Measurements from ENCODE around the gene MYL5.
"Not testable (repeated sequence)": the region's sequence is repeated elsewhere in the genome, so short reads cannot be mapped to it uniquely, and the experiment has no call there.

The MYL5 gene

DNA sequence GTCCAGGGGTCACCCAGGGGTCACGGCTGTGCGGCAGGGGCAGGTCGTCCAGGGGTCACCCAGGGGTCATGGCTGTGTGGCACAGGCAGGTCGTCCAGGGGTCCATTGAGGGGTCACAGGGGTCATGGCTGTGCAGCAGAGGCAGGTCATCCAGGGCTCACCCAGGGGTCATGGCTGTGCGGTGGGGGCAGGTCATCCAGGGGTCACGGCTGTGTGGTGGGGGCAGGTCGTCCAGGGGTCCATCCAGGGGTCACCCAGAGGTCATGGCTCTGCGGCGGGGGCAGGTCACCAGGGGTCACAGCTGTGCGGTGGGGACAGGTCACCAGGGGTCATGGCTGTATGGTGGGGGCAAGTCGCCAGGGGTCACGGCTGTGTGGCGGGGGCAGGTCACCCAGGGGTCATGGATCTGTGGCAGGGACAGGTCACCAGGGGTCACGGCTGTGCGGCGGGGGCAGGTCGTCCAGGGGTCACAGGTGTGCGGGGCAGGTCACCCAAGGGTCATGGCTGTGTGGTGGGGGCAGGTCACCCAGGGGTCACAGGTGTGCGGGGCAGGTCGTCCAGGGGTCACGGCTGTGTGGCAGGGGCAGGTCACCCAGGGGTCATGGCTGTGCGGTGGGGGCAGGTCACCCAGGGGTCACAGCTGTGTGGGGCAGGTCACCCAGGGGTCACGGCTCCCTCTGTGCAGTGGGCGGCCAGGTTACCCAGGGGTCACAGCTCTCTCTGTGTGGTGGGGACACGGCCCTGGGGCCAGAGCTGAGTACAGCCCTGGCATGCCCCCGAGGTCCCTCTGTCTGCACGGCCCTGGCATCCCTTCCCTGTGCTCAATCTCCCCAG, 16.3 kb upstream of the MYL5 start:
- DNase-seq, result no peak

- DNase-seq, result no peak
These were observed 15.4 kb upstream of the MYL5 start for GRCh38 chr4:658681-659667.

- DNase-seq, result no peak
These were observed 14.5 kb upstream of the MYL5 start for GRCh38 chr4:659851-660250.

DNA sequence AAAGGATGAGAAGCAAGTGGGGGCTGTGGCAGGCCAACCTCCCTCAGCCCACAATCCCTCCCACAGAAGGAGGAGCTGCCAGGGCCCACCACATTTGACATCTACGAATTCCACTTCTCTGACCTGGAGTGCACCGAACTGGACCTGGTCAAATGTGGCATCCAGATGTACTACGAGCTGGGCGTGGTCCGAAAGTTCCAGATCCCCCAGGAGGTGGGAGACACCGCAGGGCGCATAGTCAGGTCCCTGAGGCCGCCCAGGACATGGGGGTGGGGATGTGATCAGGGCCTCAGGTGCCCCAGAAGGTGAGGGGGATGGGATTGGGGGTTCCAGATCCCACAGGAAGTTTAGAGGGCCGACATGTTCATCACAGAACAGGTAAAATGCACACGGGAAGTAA, 13.9 kb upstream of the MYL5 start:
- no peak for DNase-seq

- no peak for DNase-seq
These were observed 13.1 kb upstream of the MYL5 start for GRCh38 chr4:661231-661630.

DNA sequence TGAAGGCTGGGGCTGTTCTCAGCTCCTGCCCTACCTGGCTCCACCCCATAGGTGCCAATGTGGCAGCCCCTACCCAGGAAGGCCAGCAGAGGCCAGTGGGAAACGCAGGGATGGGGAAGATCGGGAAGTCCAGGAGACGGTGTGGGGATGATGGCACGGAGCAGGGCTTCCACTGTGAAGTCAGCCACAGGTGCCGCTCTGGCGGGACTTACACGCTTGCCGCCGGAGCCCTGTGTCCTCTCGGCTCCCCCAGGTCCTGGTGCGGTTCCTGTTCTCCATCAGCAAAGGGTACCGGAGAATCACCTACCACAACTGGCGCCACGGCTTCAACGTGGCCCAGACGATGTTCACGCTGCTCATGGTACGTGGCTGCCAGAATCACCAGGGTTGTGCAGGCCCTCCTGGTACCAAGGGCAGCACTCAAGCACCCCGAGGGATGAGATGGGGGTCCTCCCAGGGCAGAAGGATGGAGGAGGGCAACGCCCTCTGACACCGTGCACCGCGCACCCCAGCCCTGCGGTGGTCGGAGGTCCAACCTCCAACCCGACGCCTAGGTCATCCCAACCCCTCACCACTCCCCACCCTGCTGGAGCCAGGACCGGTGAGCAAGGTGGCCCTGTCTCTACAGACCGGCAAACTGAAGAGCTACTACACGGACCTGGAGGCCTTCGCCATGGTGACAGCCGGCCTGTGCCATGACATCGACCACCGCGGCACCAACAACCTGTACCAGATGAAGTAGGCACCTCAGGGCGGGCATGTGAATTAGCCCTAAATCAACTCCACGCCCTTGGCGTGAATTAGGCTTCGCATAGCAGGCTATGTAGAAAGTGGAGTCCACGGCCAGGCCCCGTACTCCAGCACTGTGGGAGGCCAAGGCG, 12.2 kb upstream of the MYL5 start:
- DNase-seq, result no peak

DNA sequence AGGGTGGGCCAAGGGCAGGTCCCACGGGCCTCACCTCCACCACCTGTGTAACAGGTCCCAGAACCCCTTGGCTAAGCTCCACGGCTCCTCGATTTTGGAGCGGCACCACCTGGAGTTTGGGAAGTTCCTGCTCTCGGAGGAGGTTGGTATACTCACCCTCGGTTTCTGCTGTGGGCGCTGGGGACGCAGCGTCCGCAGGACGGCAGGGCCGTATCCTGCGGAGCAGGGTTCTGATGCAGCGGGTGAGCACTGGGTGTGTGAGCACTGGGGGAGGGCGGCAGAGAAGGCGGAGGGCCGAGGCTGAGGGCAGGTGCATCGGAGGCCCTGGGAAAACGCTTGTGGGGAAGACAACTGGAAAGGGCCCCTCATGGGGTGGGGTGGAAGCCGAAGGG, 11.3 kb upstream of the MYL5 start:
- no peak for DNase-seq

DNA sequence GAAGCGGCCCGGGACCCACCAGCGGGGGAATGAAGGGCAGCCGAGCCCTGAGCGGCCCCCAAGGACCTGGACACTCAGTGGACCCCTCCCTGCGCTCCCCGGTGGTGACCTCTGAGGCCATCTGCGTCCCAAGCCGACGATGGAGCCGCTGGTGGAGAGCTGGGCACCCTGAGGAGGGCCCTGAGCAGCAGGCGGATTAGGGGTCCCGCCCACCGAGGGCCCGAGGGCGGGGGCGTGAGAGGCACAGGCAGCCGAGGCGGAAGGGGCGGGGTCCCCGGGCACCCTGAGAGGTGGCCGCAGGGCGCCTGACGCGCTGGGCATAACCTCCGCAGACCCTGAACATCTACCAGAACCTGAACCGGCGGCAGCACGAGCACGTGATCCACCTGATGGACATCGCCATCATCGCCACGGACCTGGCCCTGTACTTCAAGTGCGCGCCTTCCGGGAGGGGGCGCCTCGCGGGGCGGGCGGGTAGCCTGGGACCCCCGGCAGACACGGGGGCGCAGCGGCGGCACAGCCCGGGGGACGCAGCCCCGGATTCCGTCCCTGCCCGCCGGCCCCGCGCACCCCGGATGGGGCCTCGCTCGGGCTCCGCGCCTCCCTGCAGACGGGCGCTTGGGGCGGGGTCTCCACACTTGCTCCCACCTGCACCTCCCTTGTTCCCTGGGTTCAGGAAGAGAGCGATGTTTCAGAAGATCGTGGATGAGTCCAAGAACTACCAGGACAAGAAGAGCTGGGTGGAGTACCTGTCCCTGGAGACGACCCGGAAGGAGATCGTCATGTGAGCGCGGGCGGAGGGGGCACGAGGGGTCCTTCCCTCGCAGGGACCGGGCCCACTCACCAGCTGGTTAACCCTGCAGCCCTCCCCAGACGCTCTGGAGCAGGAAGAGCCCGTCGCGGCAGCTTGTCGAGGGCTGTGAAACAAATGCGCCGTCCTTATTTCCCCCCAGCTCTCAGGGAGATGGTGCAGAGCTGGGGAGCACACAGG, 10.6 kb upstream of the MYL5 start:
- peak; percentile 76 for DNase-seq

- DNase-seq, result no peak
These were observed 9.6 kb upstream of the MYL5 start for GRCh38 chr4:664713-665231.

DNA sequence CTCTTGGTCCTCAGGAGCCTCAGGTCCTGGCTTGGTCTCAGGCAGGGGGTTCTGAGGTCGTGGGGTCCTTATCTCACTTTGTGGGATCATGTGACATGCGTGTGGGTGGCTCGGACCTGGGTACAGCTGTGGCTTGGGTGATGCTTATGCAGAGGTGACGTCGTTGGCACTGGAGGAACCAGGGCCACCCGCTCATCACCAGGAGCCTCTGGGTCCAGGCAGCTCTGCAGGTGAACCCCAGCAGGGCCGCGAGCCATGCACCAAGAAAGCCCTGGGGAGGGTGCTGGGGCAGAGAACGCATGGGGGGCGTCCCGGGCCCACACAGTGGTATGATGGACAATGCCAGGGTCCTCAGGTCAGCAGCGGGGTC, 9.0 kb upstream of the MYL5 start:
- no peak for DNase-seq

DNA sequence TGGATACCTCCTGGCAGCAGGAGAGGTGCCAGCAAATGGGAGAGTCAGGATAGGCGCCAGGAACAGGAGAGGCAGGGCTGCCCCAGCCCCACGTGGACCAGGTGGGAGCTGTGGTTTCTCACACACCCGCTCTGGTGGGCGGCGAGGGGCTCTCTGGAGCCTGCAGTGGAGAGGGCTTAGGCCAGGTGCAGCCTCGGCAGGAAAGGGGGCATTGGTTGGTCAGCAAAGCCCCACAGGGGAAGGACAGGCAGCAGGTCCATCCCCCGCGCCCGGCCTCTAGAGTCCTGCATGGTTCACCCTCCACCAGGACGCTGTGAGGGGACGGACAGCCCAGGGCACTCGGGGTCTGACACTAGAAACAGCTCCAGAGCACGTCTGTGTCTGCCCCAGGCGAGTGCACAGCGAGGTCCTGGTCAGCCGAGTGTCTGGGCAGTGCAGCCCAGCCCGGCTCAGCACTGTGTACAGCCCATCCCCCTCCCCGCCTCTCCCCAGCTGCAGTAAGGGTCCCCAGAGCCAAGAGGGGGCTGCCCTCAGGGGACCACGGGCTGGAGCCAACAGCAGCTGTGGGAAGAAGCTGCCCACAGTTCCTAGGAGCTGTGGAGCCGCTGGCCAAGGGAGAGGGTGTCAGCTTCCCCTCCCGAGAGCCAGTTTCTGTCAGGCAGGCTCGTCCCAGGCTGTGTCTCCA, 8.4 kb upstream of the MYL5 start:
- DNase-seq, result no peak

DNA sequence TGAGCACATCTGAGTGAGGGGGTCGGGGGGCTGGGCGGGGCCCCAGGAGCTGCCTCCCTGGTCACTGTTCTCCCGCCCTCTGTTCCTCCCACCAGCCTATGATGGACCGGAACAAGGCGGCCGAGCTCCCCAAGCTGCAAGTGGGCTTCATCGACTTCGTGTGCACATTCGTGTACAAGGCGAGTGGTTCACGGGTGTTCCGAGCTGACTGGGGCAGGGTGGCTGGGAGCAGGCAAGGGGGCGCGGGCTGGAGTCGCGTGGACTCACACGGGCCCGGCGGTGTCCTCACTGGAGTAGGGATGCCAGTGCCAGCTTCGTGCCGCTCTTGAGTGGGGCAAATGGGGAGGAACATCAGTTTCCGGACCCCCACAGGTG, 7.9 kb upstream of the MYL5 start:
- DNase-seq, result no peak

DNA sequence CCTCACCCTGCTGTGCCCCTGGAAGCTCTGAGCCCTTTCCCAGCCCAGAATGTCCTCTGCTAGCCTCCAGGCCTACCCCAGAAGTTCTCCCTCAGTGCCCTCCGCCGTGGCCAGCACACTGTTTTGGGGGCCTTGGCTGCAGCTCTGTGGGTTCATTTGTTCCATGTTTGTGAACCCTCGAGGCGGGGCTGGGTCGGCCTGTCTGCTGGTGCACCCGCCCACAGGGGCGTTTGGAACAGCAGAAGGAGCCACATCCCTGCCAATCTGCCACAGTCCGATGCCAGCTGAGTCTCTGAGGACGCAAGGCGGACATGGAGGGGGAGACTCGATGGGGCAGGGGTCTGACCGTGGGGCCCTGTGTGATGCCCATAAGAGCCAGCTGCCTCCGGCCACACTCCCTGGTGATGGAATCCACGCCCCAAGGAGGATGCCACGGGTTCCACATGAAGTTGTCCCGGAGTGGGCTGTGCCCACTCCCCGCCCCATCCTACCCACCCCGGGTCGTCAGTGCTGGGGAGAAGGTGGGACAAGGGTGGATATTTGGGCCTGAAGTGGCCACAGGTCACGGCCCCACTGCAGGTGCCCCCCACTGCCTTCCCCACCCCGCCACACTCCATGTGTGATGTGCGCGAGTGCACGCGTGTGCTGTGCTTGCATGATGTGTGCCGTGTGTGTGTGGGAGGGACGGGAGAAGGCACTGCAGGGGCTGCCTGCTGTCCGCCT, 7.4 kb upstream of the MYL5 start:
- DNase-seq, result no peak

- DNase-seq, result no peak
These were observed 6.8 kb upstream of the MYL5 start for GRCh38 chr4:667545-667925.

GRCh38 chr4:668219-668618, 6.1 kb upstream of the MYL5 start:
- not testable (repeated sequence) for DNase-seq

GRCh38 chr4:669806-670559, 4.4 kb upstream of the MYL5 start:
- not testable (repeated sequence) for DNase-seq

DNA sequence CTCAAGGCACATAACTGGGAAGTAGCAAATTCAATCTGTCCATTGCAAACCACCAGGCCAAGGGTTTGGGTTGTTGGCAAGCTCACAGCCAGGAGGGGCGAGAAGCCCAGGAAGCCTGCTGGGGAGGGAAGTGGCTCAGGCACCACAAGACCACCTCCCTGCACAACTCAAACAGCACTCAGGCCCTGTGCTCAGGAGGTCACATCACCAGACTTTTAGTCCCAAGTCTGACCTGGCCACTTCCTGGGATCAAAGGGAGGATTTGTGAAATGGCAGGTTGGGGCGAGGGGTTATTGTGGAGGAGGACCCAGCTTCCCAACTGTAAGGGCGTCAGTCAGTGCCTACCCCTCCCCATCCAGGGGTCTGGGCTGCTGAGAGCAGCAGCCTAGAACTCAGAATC, 2.6 kb upstream of the MYL5 start:
- no peak for DNase-seq

- no peak for DNase-seq
These were observed 822 bp upstream of the MYL5 start for GRCh38 chr4:673349-674091.

Data from COR-L47 (cell line).